Panc1 (cell line): ENCODE measurements around the gene LIMA1. TPM values are rescaled to one million over a fixed set of nuclear protein-coding genes. Genes with fewer than 3 reads are reported as not detected.
"Not testable (repeated sequence)": the region's sequence is repeated elsewhere in the genome, so short reads cannot be mapped to it uniquely, and the experiment has no call there.

ENCODE experiments used
- ATAC-seq: fragments of 200-7000 bp; cut with Tn5 transposase; 2 replicates; pipeline ENCODE4 v1.9.1; 2020; ENCODE audit warnings: mild to moderate bottlenecking, moderate library complexity
- BruUV-seq: library from RNA; stranded (reverse); fragments of 400-500 nt; replicated peaks from 2 replicates; lab custom pipeline; 2021; lab: Mats Ljungman, UMichigan
- CTCF ChIA-PET: fragments of 300-600 bp; sonication (Branson Sonifier 250); formaldehyde crosslinking; loops from one replicate; lab custom pipeline; 2022; ENCODE audit warnings: antibody characterized with exemption; lab: Charles Lee
- POLR2A ChIA-PET: fragments of 300-600 bp; sonication (Branson Sonifier 250); formaldehyde crosslinking; loops from one replicate; lab custom pipeline; 2022; ENCODE audit warnings: antibody characterized with exemption; lab: Charles Lee
- DNase-seq: peaks from one replicate; pipeline ENCODE4 v3.0.0-alpha.2; 2010; ENCODE audit warnings: low read depth, low spot score
- H3K27ac ChIP-seq: 2 replicates; pipeline ENCODE4 v1.5.1; 2011; ENCODE audit warnings: mild to moderate bottlenecking, low read length, inconsistent platforms
- H3K27me3 ChIP-seq: fragments of 200-500 bp; sonication (Bioruptor generic); 2 replicates; pipeline ENCODE4 v1.6.0; 2014; ENCODE audit warnings: low read length, inconsistent platforms; ENCODE audit not compliant: control insufficient read depth, insufficient read depth
- H3K36me3 ChIP-seq: fragments of 200-500 bp; sonication (Bioruptor generic); 2 replicates; pipeline ENCODE4 v1.5.1; 2014; ENCODE audit warnings: inconsistent platforms, mild to moderate bottlenecking, low read length, moderate library complexity; ENCODE audit not compliant: control insufficient read depth, insufficient read depth
- H3K4me1 ChIP-seq: 2 replicates; pipeline ENCODE4 v1.5.1; 2011; ENCODE audit warnings: inconsistent platforms, mild to moderate bottlenecking, low read length, moderate library complexity; ENCODE audit not compliant: control insufficient read depth, insufficient read depth
- H3K4me3 ChIP-seq, 2 experiments: 2 replicates each; pipeline ENCODE4 v1.5.1; 2011 to 2012; ENCODE audit warnings: low read depth in 2 of 2, low read length in 2 of 2, mild to moderate bottlenecking in 2 of 2, inconsistent platforms in 1 of 2, moderate library complexity in 1 of 2
- H3K9me3 ChIP-seq: fragments of 200-500 bp; sonication (Bioruptor generic); 2 replicates; pipeline ENCODE4 v1.5.1; 2014; ENCODE audit warnings: low read depth, mild to moderate bottlenecking, inconsistent platforms, low read length, moderate library complexity; ENCODE audit not compliant: control insufficient read depth, insufficient read depth
- CTCF ChIP-seq: fragments of 450-650 bp; IDR thresholded peaks from 2 replicates; pipeline ENCODE4 v1.5.1; 2017; ENCODE audit warnings: mild to moderate bottlenecking
- POLR2AphosphoS5 ChIP-seq: IDR thresholded peaks from 2 replicates; pipeline ENCODE4 v1.6.1; 2012; ENCODE audit warnings: mild to moderate bottlenecking, low read depth, low read length, moderate library complexity
- REST ChIP-seq, 2 experiments: IDR thresholded peaks; 2 replicates each; pipeline ENCODE4 v1.6.1; 2011 to 2012; ENCODE audit warnings: low read depth in 2 of 2, control low read depth in 1 of 2, low read length in 1 of 2, mild to moderate bottlenecking in 1 of 2, moderate library complexity in 1 of 2; ENCODE audit not compliant: insufficient read depth in 1 of 2
- SIN3A ChIP-seq: IDR thresholded peaks from 2 replicates; pipeline ENCODE4 v1.6.1; 2012; ENCODE audit warnings: low read depth, mild to moderate bottlenecking, low read length, moderate library complexity, borderline replicate concordance; ENCODE audit not compliant: insufficient read depth
- TCF7L2 ChIP-seq: IDR thresholded peaks from 2 replicates; pipeline ENCODE4 v1.6.1; 2011; ENCODE audit warnings: mild to moderate bottlenecking, low read depth, low read length, inconsistent platforms
- in situ Hi-C: cut with HindIII; loops from 2 replicates; pipeline ENCODE4 v1.10.0; 2016; ENCODE audit warnings: low sequenced_read_pairs, low pct_unique_long_range_greater_than_20kb
- intact Hi-C: fragments of 100-400 bp; cut with micrococcal nuclease; formaldehyde crosslinking; loops from one replicate; pipeline ENCODE4 v1.10.0; 2022; ENCODE audit not compliant: unreplicated experiment
- total RNA-seq: library from RNA; stranded (reverse); gene quantifications from one replicate; pipeline ENCODE4 v1.2.1, GENCODE V29; 2021; ENCODE audit not compliant: unreplicated experiment

Gene LIMA1
- total RNA-seq, 1 experiment from 2014 or later: 155 TPM

- TF ChIP-seq TCF7L2: no peak
- no peak for TF ChIP-seq POLR2AphosphoS5
- no peak for TF ChIP-seq SIN3A
- TF ChIP-seq REST (IDR thresholded peaks at IDR 0.05; ENCODE audit: insufficient read depth in 1 of 2, low read depth in 2 of 2, low read length in 1 of 2): no peak
- no peak for TF ChIP-seq CTCF
- Histone ChIP-seq H3K27me3 (no peaks in the 10 kb centered on the region), H3K4me3 (no peak overlapping the region), H3K9me3 (no peaks in the 10 kb centered on the region), H3K4me1 (peaks cover 9% of the 10 kb centered on the region; the same call in 1 of the 2 replicates), H3K36me3 (no peaks in the 10 kb centered on the region), H3K27ac (no peak overlapping the region)
- in situ Hi-C loops (no loop called here), intact Hi-C loops (no loop called here)
- ATAC-seq (no peak), DNase-seq (no peak)
- CTCF ChIA-PET: interaction anchor here (0.7 kb wide), 1 partner anchor 182 kb away, joined by 3 read pairs; no protein-coding TSS in a partner anchor
- POLR2A ChIA-PET: no interaction called here
- BruUV-seq: no TSS peak
Observed at GRCh38 chr12:50149311-50149710, 134.0 kb downstream of the LIMA1 start.

GRCh38 chr12:50148011-50148410 lies 135.3 kb downstream of the LIMA1 start:
- H3K9me3 ChIP-seq, H3K4me3 ChIP-seq, H3K27me3 ChIP-seq, ATAC-seq, H3K27ac ChIP-seq, DNase-seq, intact Hi-C loops, H3K4me1 ChIP-seq, BruUV-seq, H3K36me3 ChIP-seq, POLR2A ChIA-PET, in situ Hi-C loops: not testable (repeated sequence)
- CTCF ChIA-PET: interaction anchor here (0.7 kb wide), 1 partner anchor 166 kb away, joined by 15 read pairs; no protein-coding TSS in a partner anchor

DNA sequence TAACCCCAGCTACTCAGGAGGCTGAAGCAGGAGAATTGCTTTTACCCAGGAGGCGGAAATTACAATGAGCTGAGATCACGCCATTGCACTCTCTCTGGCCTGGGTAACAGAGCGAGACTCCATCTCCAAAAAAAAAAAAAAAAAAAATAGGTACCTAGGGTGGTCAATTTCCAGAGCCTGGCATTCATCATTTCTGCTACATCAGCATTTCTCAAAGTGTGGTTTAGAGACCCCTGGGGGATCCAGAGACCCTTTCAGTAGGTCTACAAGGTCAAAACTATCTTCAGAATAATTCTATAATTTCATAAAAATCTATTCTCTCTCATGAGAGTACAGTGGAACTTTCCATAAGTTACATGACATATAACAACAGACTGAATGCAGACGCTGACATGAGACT lies 136.0 kb downstream of the LIMA1 start:
- DNase-seq: no peak
- H3K36me3 ChIP-seq: no peaks in the 10 kb centered on the region
- no peaks in the 10 kb centered on the region for H3K9me3 ChIP-seq
- H3K27ac ChIP-seq: no peak overlapping the region
- ChIA-PET CTCF (interaction anchor here (0.6 to 0.7 kb wide), 3 partner anchors 18 to 178 kb away, joined by 3 to 15 read pairs (median 6); no protein-coding TSS in a partner anchor), POLR2A (interaction anchor here (0.6 to 0.7 kb wide), 3 partner anchors 17 to 482 kb away, joined by 6 to 16 read pairs (median 7); no protein-coding TSS in a partner anchor)
- H3K4me3 ChIP-seq: no peak overlapping the region
- in situ Hi-C loops: no loop called here
- no peaks in the 10 kb centered on the region for H3K27me3 ChIP-seq
- no TSS peak for BruUV-seq
- intact Hi-C loops: no loop called here
- TF ChIP-seq TCF7L2 (no peak), SIN3A (no peak), POLR2AphosphoS5 (no peak), CTCF (no peak), REST (IDR thresholded peaks at IDR 0.05; ENCODE audit: insufficient read depth in 1 of 2, low read depth in 2 of 2, low read length in 1 of 2) (no peak)
- ATAC-seq: no peak
- peaks cover 9% of the 10 kb centered on the region; the same call in 1 of the 2 replicates for H3K4me1 ChIP-seq
